MCF 10A (cell line): ENCODE data around the gene TUBA4A. TPM values are rescaled to one million over a fixed set of nuclear protein-coding genes. Genes with fewer than 3 reads are reported as not detected.

Experiments
- BruUV-seq: library from RNA; stranded (reverse); fragments of 400-500 nt; replicated peaks from 2 replicates; lab custom pipeline; 2021; lab: Mats Ljungman, UMichigan
- CTCF ChIA-PET: fragments of 300-600 bp; sonication (Branson Sonifier 250); formaldehyde crosslinking; extraction: SDS; loops from one replicate; lab custom pipeline; 2021; ENCODE audit warnings: antibody characterized with exemption, inconsistent platforms; lab: Yijun Ruan, JAX
- POLR2A ChIA-PET: fragments of 300-600, 350-650 bp; sonication (Branson Sonifier 250); formaldehyde crosslinking; extraction: SDS; loops from one replicate; lab custom pipeline; 2020; ENCODE audit warnings: antibody characterized with exemption, inconsistent platforms; lab: Yijun Ruan, JAX
- DNase-seq: peaks from one replicate; pipeline ENCODE4 v3.0.0-alpha.2; 2018; ENCODE audit not compliant: unreplicated experiment
- H3K27ac Mint-ChIP-seq: one replicate; pipeline ENCODE4 v1.8.0; 2022; ENCODE audit warnings: mild to moderate bottlenecking, low read depth, mixed read lengths; ENCODE audit not compliant: unreplicated experiment
- H3K27me3 Mint-ChIP-seq: one replicate; pipeline ENCODE4 v1.8.0; 2022; ENCODE audit warnings: mixed read lengths; ENCODE audit not compliant: insufficient read depth, unreplicated experiment
- H3K36me3 Mint-ChIP-seq: one replicate; pipeline ENCODE4 v1.8.0; 2022; ENCODE audit warnings: mild to moderate bottlenecking, moderate library complexity, mixed read lengths; ENCODE audit not compliant: insufficient read depth, unreplicated experiment
- H3K4me1 Mint-ChIP-seq: one replicate; pipeline ENCODE4 v1.8.0; 2022; ENCODE audit warnings: mixed read lengths; ENCODE audit not compliant: insufficient read depth, unreplicated experiment
- H3K4me3 Mint-ChIP-seq: one replicate; pipeline ENCODE4 v1.8.0; 2022; ENCODE audit warnings: mild to moderate bottlenecking, moderate library complexity, mixed read lengths; ENCODE audit not compliant: unreplicated experiment
- H3K9me3 Mint-ChIP-seq: one replicate; pipeline ENCODE4 v1.8.0; 2022; ENCODE audit warnings: mixed read lengths; ENCODE audit not compliant: unreplicated experiment
- intact Hi-C: fragments of 100-400 bp; cut with micrococcal nuclease; formaldehyde crosslinking; loops from 2 replicates; pipeline ENCODE4 v1.14.1; 2022
- total RNA-seq: library from RNA; stranded (reverse); gene quantifications from 2 replicates; pipeline ENCODE4 v1.2.3, GENCODE V29; 2022
- TF ChIP-seq, protein P1 (sequence below): fragments of 200-600 bp; IDR thresholded peaks from one replicate; pipeline ENCODE4 v1.8.0; 2022; ENCODE audit warnings: antibody characterized with exemption, mild to moderate bottlenecking; ENCODE audit not compliant: unreplicated experiment

Gene TUBA4A
- total RNA-seq, 1 experiment from 2014 or later: 80.5 TPM

DNA sequence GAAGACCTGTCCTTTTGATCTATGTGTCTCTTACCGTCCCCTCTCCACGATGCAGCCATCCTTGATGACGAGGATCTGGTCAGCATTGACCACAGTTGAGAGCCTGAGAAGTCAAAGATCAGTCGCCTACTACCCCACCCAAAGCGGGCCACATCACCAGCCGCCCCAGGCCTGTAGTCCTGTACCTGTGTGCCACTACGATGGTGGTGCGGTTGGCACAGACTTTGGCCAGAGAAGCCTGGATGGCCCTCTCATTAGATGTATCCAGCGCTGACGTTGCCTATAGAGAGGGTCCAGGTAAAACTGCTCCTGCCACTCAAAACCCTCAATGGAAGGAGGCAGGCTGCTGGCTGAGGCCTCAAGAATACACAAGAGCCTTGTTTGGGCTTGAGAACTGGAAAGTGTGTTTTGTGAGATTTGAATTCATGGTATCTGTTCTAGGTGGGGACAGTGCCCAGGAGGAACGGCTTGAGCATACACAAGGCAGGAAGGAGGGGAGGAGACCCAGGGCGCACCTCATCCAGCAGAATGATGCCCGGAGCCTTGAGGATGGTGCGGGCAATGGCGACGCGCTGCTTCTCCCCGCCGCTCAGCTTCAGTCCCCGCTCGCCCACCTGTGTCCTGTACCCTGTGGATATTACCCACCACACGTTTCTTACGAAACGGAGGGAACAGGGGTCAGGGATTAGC, 43.4 kb downstream of the TUBA4A start:
- POLR2A ChIA-PET: interaction anchor here (2.7 kb wide), 1 partner anchor 20 kb away, joined by 12 read pairs; the partner anchor contains the start of genes ANKZF1 and ATG9A
- DNase-seq: no peak
- CTCF ChIA-PET: no interaction called here
- no peaks in the 10 kb centered on the region for H3K9me3 Mint-ChIP-seq
- intact Hi-C loops: no loop called here
- H3K27ac Mint-ChIP-seq: peak overlapping the region; percentile 27
- peaks cover 15% of the 10 kb centered on the region for H3K4me1 Mint-ChIP-seq
- no TSS peak for BruUV-seq
- H3K27me3 Mint-ChIP-seq: no peaks in the 10 kb centered on the region
- peaks cover 62% of the 10 kb centered on the region for H3K36me3 Mint-ChIP-seq
- TF ChIP-seq, protein P1, sequence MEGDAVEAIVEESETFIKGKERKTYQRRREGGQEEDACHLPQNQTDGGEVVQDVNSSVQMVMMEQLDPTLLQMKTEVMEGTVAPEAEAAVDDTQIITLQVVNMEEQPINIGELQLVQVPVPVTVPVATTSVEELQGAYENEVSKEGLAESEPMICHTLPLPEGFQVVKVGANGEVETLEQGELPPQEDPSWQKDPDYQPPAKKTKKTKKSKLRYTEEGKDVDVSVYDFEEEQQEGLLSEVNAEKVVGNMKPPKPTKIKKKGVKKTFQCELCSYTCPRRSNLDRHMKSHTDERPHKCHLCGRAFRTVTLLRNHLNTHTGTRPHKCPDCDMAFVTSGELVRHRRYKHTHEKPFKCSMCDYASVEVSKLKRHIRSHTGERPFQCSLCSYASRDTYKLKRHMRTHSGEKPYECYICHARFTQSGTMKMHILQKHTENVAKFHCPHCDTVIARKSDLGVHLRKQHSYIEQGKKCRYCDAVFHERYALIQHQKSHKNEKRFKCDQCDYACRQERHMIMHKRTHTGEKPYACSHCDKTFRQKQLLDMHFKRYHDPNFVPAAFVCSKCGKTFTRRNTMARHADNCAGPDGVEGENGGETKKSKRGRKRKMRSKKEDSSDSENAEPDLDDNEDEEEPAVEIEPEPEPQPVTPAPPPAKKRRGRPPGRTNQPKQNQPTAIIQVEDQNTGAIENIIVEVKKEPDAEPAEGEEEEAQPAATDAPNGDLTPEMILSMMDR: no peak
- H3K4me3 Mint-ChIP-seq: no peak overlapping the region

DNA sequence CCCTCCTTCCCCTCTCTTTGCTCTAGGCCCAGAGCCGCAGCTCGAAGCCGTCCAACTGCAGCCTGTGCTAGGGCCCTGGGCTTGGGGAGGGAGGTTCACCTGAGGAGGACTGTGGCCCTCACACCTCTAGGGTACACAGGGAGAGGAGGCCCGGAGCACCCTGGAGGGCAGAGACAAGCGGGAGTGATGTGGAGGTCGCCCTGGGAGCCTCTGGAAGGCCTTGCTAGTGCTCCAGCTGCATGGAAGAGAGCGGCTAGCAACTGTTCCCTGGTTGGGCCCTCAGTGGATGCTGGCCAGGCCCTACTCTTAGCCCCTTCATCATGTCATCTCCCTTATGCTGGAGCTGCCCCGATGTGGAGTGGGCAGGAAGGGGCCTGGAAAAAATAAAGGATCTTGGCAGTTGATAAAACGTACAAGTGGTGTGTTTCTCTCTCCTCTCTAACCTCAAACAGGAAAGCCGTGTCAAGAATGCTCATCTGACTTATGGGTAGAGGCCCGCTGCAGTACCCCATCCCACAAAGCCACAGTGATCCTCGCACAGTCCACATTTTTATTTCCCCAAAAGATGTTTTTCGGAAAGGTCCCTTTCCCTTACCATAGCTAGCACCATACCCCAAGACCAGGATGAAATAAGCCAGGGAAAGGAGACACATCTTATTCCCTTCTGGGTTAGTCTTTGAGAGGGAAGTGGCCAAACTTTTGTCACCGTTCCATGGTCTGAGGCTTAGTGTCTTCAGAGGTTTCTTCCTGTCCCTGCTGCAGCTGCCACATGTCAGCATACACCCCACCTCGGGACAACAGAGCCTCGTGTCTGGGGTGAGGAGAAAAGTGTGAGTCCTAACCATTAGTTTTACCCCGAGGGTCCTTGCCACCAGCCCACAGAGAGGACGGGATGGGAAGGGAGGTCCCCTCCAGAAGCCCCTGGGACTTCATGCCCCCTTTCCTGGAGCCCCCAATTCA, 44.2 kb downstream of the TUBA4A start:
- BruUV-seq: no TSS peak
- Mint-ChIP-seq H3K36me3 (peaks cover 55% of the 10 kb centered on the region), H3K27me3 (no peaks in the 10 kb centered on the region), H3K27ac (peak overlapping the region; percentile 27), H3K9me3 (no peaks in the 10 kb centered on the region), H3K4me1 (peaks cover 15% of the 10 kb centered on the region), H3K4me3 (no peak overlapping the region)
- ChIA-PET CTCF (interaction anchor here (1.0 to 1.2 kb wide), 2 partner anchors 86 to 333 kb away, joined by 4 to 9 read pairs; no protein-coding TSS in a partner anchor), POLR2A (interaction anchor here (2.7 to 4.5 kb wide), 4 partner anchors 9 to 33 kb away, joined by 12 to 64 read pairs (median 48); partner anchors contain the start of genes ABCB6, ANKZF1, ATG9A and CNPPD1)
- DNase-seq: no peak
- TF ChIP-seq, protein P1: no peak
- intact Hi-C loops: no loop called here

DNA sequence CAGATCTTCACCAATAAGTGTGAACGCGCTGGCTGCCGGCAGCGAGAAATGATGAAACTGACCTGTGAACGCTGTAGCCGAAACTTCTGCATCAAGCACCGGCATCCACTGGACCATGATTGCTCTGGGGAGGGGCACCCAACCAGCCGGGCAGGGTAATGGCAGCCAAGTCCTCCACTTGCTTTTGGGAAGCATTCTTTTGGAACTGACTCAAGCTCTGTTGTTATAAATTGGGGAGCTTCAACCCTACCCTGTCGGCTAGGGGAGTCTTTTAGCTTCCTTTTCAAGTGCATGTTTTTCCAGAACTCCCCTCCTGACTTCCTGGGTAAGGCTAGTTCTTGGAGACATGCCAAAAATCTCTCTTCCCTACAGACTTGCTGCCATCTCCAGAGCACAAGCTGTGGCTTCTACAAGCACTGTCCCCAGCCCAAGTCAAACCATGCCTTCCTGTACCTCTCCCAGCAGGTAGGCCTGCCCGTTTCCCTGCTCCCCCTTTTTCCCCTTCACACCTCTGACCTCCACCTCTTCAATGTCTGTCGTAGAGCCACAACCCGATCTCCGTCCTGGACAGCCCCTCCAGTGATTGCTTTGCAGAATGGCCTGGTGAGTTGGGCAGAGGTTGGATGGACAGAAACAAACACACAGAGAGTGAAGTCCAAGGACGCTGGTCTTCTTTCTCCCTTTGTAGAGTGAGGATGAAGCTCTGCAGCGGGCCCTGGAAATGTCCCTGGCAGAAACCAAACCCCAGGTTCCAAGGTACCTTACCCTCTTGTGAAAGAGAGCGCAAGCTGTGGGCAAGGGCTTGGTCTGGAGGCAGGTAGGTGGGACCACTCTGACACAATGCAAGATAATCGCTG, 45.6 kb downstream of the TUBA4A start:
- ChIA-PET CTCF (interaction anchor here (0.7 to 1.4 kb wide), 6 partner anchors 32 to 331 kb away, joined by 3 to 9 read pairs (median 6); no protein-coding TSS in a partner anchor), POLR2A (interaction anchor here (1.5 to 4.5 kb wide), 8 partner anchors 10 to 37 kb away, joined by 5 to 64 read pairs (median 14); partner anchors contain the start of genes ABCB6, ANKZF1, ATG9A and CNPPD1)
- TF ChIP-seq, protein P1: no peak
- BruUV-seq: no TSS peak
- Mint-ChIP-seq H3K36me3 (peaks cover 42% of the 10 kb centered on the region), H3K27me3 (no peaks in the 10 kb centered on the region), H3K27ac (peak overlapping the region; percentile 46), H3K9me3 (no peaks in the 10 kb centered on the region), H3K4me3 (peak overlapping the region; percentile 88), H3K4me1 (peaks cover 15% of the 10 kb centered on the region)
- intact Hi-C loops: no loop called here
- DNase-seq: peak; percentile 21
